Subcutaneous adipose tissue (tissue), 4 donors: ENCODE results near the gene CDK2. TPM values are rescaled to one million over a fixed set of nuclear protein-coding genes. Genes with fewer than 3 reads are reported as not detected.

Experiments used
- total RNA-seq, 4 donors: library from RNA; depleted of rRNA; stranded (reverse); fragments of >200 nt; gene quantifications; one replicate each; pipeline ENCODE4 v1.1.0, GENCODE V29; 2016
- TF ChIP-seq, protein P1 (sequence below): fragments of 450-650 bp; IDR thresholded peaks from one replicate; pipeline ENCODE4 v1.5.1; 2016; ENCODE audit warnings: low read depth, mild to moderate bottlenecking, control low read depth, antibody characterized with exemption, moderate library complexity

The CDK2 gene
- total RNA-seq, 4 donors from 2014 or later, result 7.9 to 14.9 (median 9.0) TPM

DNA sequence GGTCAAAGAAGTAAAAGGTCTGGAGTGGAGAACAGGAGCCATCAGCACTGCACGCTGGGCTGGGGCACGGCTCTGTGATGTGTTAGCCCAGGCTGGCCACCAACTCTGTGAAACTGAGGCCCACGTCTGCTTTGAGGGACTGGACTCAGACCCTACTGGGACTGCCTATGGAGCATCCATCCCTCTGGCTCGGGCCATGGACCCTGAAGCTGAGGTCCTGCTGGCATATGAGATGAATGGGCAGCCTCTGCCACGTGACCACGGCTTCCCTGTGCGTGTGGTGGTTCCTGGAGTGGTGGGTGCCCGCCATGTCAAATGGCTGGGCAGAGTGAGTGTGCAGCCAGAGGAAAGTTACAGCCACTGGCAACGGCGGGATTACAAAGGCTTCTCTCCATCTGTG, 37.6 kb downstream of the CDK2 start:
- TF ChIP-seq, protein P1, sequence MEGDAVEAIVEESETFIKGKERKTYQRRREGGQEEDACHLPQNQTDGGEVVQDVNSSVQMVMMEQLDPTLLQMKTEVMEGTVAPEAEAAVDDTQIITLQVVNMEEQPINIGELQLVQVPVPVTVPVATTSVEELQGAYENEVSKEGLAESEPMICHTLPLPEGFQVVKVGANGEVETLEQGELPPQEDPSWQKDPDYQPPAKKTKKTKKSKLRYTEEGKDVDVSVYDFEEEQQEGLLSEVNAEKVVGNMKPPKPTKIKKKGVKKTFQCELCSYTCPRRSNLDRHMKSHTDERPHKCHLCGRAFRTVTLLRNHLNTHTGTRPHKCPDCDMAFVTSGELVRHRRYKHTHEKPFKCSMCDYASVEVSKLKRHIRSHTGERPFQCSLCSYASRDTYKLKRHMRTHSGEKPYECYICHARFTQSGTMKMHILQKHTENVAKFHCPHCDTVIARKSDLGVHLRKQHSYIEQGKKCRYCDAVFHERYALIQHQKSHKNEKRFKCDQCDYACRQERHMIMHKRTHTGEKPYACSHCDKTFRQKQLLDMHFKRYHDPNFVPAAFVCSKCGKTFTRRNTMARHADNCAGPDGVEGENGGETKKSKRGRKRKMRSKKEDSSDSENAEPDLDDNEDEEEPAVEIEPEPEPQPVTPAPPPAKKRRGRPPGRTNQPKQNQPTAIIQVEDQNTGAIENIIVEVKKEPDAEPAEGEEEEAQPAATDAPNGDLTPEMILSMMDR, result no peak

DNA sequence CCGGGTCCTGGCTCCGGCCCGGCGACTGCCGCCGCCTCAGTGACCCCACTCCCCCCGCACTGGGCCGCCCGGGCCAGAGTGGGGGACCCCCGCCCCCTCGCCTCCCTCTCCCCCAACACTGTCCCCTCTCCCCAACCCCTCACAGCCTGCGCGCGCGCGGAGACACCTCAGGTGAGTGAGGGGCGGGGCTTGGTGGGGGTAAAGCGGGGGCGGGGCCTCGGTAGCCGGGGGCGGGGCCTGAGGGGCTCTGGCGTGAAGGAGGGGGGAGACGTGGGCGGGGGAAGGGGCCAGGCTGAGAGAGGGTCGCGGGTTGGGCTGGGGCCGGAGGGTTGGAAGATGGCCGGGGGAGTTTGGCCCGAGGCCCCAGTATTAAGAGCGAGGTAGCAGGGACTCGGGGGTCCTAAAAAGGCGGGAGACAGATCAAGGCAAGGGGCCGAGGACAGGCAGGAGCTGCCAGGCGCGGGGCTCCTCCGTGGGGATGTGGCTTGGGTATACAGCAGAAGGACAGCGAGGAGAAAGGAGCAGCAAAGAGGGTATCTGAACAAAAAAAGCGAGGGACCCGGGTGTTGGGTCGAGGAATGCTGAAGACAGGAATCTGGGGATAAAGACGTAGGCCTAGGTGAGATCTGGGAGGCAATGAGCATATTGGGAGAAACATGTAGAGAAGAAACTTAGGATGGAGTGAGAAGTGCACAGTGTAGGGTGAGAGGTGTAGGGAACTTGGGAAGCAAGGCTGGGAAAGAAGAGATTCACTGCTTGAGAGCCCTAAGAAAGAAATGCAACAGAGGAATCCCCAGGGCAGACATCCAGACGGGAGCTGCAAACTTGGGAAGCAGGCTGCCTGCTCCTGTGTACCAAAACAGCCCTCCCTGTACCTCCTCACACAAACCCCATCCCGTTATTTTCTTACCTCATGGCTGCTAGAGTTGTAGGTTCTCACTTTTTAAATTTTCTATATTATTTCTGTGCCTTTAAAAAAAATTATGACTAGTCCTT, 41.2 kb downstream of the CDK2 start:
- TF ChIP-seq, protein P1, result no peak

DNA sequence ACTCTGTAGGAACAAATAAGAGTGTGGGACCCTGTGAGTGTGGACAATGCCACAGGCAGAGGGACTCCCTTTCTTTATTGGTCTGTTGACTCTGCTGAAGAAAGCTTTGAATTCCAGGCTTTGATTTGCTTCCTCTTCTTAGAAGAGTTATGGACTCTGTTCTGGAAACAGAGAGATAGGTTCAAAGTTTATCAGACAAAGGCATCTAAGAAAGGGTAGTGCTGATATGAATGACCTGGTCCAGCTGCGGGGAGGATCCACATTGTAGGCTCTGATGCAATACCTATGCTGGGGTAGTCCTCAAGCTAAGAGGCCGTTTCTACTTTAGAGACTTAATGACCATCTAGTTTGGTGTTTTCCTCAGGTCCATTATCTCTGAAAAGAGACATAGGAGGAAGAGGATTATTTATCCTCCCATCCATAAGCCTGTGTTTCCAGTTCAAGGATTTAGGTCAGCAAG, 43.5 kb downstream of the CDK2 start:
- TF ChIP-seq, protein P1, result no peak

DNA sequence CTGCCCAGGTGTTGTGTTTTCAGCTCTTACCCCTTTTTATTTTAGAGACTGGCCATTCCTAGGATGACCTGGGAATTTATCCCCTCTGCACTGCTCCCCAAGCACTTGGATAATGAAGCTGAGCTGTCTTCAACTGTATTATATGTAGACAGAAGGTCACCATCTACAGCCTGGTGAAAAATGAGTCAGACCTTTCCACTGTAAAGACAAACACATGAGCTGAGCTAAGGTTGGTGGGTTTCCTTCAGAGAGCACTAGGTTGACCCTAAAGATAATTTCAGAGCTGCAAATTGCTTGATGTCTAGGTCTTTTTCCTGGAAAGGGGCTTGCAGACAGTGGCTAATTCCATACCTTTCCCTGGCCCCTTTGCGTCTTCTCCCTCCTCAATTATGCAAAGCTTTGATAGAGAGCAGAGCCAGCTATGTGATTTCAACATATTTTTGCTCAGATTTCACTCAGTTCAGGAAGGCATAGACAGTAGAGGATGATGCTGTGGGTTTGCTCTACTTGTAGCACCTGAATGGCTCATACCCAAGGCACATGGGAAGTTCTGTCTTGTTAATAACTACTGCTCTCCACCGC, 45.0 kb downstream of the CDK2 start:
- TF ChIP-seq, protein P1, result no peak

DNA sequence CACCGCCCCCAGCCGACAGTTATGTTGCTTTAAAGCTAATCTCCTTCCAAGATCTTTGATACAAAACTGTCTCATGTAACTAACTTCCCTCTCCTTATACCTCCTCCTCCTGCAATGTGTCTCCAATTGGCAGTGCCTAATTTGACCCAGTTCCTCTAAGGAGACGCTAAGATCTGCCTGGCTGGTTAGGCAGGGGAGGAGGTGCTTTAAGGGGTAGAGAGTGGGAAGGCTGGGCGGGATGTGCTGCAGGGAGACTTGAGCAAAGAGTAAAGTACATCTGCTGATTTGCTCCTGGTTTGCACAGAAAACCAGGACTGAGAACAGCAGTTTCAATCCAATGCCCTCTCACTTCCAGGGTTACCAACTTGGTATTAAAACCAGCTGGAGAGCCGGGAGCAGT, 46.9 kb downstream of the CDK2 start:
- TF ChIP-seq, protein P1, result no peak

DNA sequence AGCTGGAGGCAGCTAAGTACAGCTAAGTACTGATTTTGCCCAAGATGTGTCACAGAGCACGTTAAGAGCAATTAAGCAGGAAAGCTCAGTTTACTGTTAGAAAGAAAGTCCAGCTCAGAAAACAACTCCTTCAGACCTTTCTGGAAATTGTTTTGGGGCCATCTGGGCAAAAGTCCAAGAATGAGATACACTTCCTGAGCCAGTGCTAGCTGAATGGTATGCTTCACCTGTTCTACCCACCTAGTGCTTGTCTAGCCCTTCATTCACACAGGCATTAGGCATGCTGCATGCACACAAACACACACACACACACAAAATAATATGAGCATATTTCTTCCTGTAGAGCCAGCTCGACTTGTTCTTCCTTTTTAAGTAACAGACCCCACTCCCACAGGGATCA, 47.6 kb downstream of the CDK2 start:
- TF ChIP-seq, protein P1, result no peak

DNA sequence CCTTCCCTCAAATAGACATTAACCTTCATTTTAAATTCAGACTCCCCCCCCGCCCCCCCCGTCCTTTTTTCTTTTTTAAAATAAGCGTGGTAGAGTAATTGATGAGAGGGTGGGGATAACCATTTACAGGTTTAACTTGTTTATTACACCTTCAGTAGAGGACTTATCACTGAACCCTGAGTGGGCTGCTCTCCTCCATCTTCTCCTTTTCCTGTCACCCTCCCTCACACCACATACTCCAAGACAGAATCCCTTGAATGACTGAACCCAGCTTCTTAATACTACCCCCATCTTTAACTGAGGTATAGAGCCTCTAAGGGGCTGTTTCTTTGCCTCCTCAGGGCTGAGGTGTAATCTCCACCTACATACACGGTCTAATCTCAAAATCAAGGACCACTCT, 50.6 kb downstream of the CDK2 start:
- TF ChIP-seq, protein P1, result no peak
